Keratinocyte (primary cell): Measurements from ENCODE around the gene PRDX2. TPM values are rescaled to one million over a fixed set of nuclear protein-coding genes. Genes with fewer than 3 reads are reported as not detected.

Experiments used
- DNase-seq: peaks from one replicate; pipeline ENCODE4 v3.0.0-alpha.2; 2011; ENCODE audit warnings: low read depth, missing footprints, low spot score
- FAIRE-seq: peaks from 2 replicates; lab custom pipeline; 2011; peaks lifted over from hg19 to GRCh38; lab: Jason Lieb, UNC
- H2AFZ ChIP-seq: 2 replicates; pipeline ENCODE4 v1.6.0; 2012; ENCODE audit warnings: low read length, control low read depth, inconsistent platforms; ENCODE audit not compliant: control insufficient read depth
- H3K27ac ChIP-seq: 2 replicates; pipeline ENCODE4 v1.5.1; 2011; ENCODE audit warnings: low read length; ENCODE audit not compliant: control insufficient read depth, insufficient read depth
- H3K27me3 ChIP-seq: 3 replicates; pipeline ENCODE4 v1.6.0; 2011; ENCODE audit warnings: low read length; ENCODE audit not compliant: control insufficient read depth, insufficient read depth; ENCODE audit errors: extremely low read depth
- H3K36me3 ChIP-seq, 2 experiments: 2 replicates in 1 of 2; 3 replicates in 1 of 2; pipeline ENCODE4 v1.5.1; 2011; ENCODE audit warnings: low read length in 2 of 2, mild to moderate bottlenecking in 1 of 2; ENCODE audit not compliant: control insufficient read depth in 2 of 2, insufficient read depth in 2 of 2; ENCODE audit errors: extremely low read depth in 1 of 2
- H3K4me1 ChIP-seq: 3 replicates; pipeline ENCODE4 v1.5.1; 2011; ENCODE audit warnings: low read length; ENCODE audit not compliant: control insufficient read depth, insufficient read depth; ENCODE audit errors: extremely low read depth
- H3K4me2 ChIP-seq: 3 replicates; pipeline ENCODE4 v1.6.0; 2011; ENCODE audit warnings: low read depth, low read length; ENCODE audit not compliant: control insufficient read depth, insufficient read depth; ENCODE audit errors: extremely low read depth
- H3K4me3 ChIP-seq, 3 experiments: fragments of 200-600 bp in 1 of 3; sonication (generic) in 1 of 3; 2 replicates in 2 of 3; 3 replicates in 1 of 3; pipeline ENCODE4 v1.5.1; 2011 to 2016; ENCODE audit warnings: low read length in 3 of 3, mild to moderate bottlenecking in 3 of 3, control low read depth in 2 of 3, inconsistent platforms in 1 of 3, low read depth in 1 of 3, mixed read lengths in 1 of 3, mixed run types in 1 of 3, moderate library complexity in 1 of 3; ENCODE audit not compliant: control insufficient read depth in 2 of 3, insufficient read depth in 2 of 3; ENCODE audit errors: extremely low read depth in 1 of 3
- H3K79me2 ChIP-seq: 2 replicates; pipeline ENCODE4 v1.6.0; 2012; ENCODE audit warnings: low read length; ENCODE audit not compliant: control insufficient read depth, insufficient read depth
- H3K9ac ChIP-seq: 3 replicates; pipeline ENCODE4 v1.6.0; 2011; ENCODE audit warnings: low read length; ENCODE audit not compliant: control insufficient read depth, insufficient read depth; ENCODE audit errors: extremely low read depth
- H3K9me1 ChIP-seq: 3 replicates; pipeline ENCODE4 v1.6.0; 2011; ENCODE audit warnings: low read length; ENCODE audit not compliant: control insufficient read depth, insufficient read depth; ENCODE audit errors: extremely low read depth
- H3K9me3 ChIP-seq: 2 replicates; pipeline ENCODE4 v1.5.1; 2012; ENCODE audit warnings: low read depth, low read length; ENCODE audit not compliant: control insufficient read depth
- H4K20me1 ChIP-seq: 3 replicates; pipeline ENCODE4 v1.6.0; 2011; ENCODE audit warnings: low read length; ENCODE audit not compliant: control insufficient read depth, insufficient read depth; ENCODE audit errors: extremely low read depth
- EZH2 ChIP-seq: IDR thresholded peaks from one replicate; pipeline ENCODE4 v1.6.1; 2012; ENCODE audit warnings: inconsistent platforms, mild to moderate bottlenecking, low read length, moderate library complexity
- dilution Hi-C: fragments of 300-500 bp; cut with MboI; formaldehyde crosslinking; loops from one replicate; pipeline ENCODE4 v1.7.0; 2020; ENCODE audit warnings: low sequenced_read_pairs; ENCODE audit not compliant: extremely low pct_ligation_motif_present
- polyA plus RNA-seq, 5 experiments: library from polyadenylated mRNA; depleted of rRNA in 3 of 5; stranded (reverse) in 3 of 5; stranded (forward) in 1 of 5; unstranded in 1 of 5; fragments of >200 nt; gene quantifications; 1 replicate in 1 of 5; 2 replicates in 3 of 5; 3 replicates in 1 of 5; pipeline versions ENCODE4 v1.2.1 to v1.2.3, GENCODE V29; 2011 to 2012; ENCODE audit warnings: missing spikeins in 2 of 5, low read depth in 1 of 5, low replicate concordance in 1 of 5
- TF ChIP-seq, protein P1 (sequence below), 3 experiments: IDR thresholded peaks in 1 of 3; conservative IDR thresholded peaks in 1 of 3; optimal IDR thresholded peaks in 1 of 3; 2 replicates in 2 of 3; 3 replicates in 1 of 3; pipeline versions ENCODE3 to v1.5.1; 2011; ENCODE audit warnings: low read length in 3 of 3, mild to moderate bottlenecking in 3 of 3, moderate library complexity in 2 of 3, control low read depth in 1 of 3, inconsistent platforms in 1 of 3; ENCODE audit not compliant: insufficient read depth in 2 of 3; ENCODE audit errors: extremely low read depth in 1 of 3

The PRDX2 gene
- polyA plus RNA-seq, 1 donor (not counting 4 experiments of a cell fraction or from before 2014, with no cell fraction given) = 154 TPM

GRCh38 chr19:12778905-12779161 lies 22.8 kb downstream of the PRDX2 start:
- no peaks in the 10 kb centered on the region for H3K9me1 ChIP-seq
- peaks cover 2 to 5% of the 10 kb centered on the region in 2 experiments for H3K36me3 ChIP-seq
- H3K79me2 ChIP-seq = peaks cover 3% of the 10 kb centered on the region
- H3K27me3 ChIP-seq = no peaks in the 10 kb centered on the region
- peaks cover 45% of the 10 kb centered on the region for H3K4me1 ChIP-seq
- peak overlapping the region; percentile 85 for H3K27ac ChIP-seq
- no peak for TF ChIP-seq EZH2
- no peaks in the 10 kb centered on the region for H3K9me3 ChIP-seq
- H4K20me1 ChIP-seq = no peaks in the 10 kb centered on the region
- dilution Hi-C loops = no loop called here
- H3K4me3 ChIP-seq = peak overlapping the region; percentile 57 to 86 (median 76)
- H3K9ac ChIP-seq = peak overlapping the region; percentile 79
- H3K4me2 ChIP-seq = peak overlapping the region; percentile 93
- FAIRE-seq (no peak), DNase-seq (no peak)
- peak overlapping the region; percentile 73 for H2AFZ ChIP-seq

GRCh38 chr19:12778017-12778904 lies 23.3 kb downstream of the PRDX2 start:
- no peaks in the 10 kb centered on the region for H3K27me3 ChIP-seq
- peak overlapping the region; percentile 57 to 86 (median 76) for H3K4me3 ChIP-seq
- peak overlapping the region; percentile 79 for H3K9ac ChIP-seq
- no peaks in the 10 kb centered on the region for H4K20me1 ChIP-seq
- peaks cover 3% of the 10 kb centered on the region for H3K79me2 ChIP-seq
- no peaks in the 10 kb centered on the region for H3K9me3 ChIP-seq
- no peak for FAIRE-seq
- H3K4me2 ChIP-seq = peak overlapping the region; percentile 93
- TF ChIP-seq EZH2 = no peak
- TF ChIP-seq, protein P1, sequence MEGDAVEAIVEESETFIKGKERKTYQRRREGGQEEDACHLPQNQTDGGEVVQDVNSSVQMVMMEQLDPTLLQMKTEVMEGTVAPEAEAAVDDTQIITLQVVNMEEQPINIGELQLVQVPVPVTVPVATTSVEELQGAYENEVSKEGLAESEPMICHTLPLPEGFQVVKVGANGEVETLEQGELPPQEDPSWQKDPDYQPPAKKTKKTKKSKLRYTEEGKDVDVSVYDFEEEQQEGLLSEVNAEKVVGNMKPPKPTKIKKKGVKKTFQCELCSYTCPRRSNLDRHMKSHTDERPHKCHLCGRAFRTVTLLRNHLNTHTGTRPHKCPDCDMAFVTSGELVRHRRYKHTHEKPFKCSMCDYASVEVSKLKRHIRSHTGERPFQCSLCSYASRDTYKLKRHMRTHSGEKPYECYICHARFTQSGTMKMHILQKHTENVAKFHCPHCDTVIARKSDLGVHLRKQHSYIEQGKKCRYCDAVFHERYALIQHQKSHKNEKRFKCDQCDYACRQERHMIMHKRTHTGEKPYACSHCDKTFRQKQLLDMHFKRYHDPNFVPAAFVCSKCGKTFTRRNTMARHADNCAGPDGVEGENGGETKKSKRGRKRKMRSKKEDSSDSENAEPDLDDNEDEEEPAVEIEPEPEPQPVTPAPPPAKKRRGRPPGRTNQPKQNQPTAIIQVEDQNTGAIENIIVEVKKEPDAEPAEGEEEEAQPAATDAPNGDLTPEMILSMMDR (optimal IDR thresholded peaks at IDR 0.05 in 1 of 3, IDR thresholded peaks at IDR 0.05 in 1 of 3, conservative IDR thresholded peaks at IDR 0.05 in 1 of 3; ENCODE audit: extremely low read depth in 1 of 3, insufficient read depth in 2 of 3, low read length in 3 of 3) = no peak
- peak overlapping the region; percentile 85 for H3K27ac ChIP-seq
- peak overlapping the region; percentile 73 for H2AFZ ChIP-seq
- no peaks in the 10 kb centered on the region for H3K9me1 ChIP-seq
- peaks cover 2 to 5% of the 10 kb centered on the region in 2 experiments for H3K36me3 ChIP-seq
- DNase-seq = no peak
- dilution Hi-C loops = no loop called here
- peaks cover 42% of the 10 kb centered on the region for H3K4me1 ChIP-seq
